ENCODE measurements around the gene SCIMP. TPM values are rescaled to one million over a fixed set of nuclear protein-coding genes. Genes with fewer than 3 reads are reported as not detected.

SCIMP gene
- total RNA-seq, 1 donor from 2014 or later, result not detected

GRCh38 chr17:5269241-5269960, 34.7 kb upstream of the SCIMP start:
- H3K4me3 ChIP-seq (ENCODE audit: low read depth, low read length), result no peak overlapping the region
- DNase-seq (ENCODE audit: low read depth), result no peak
- no peak for TF ChIP-seq CTCF (conservative IDR thresholded peaks at IDR 0.05; ENCODE audit: low read depth, low read length)

- no peak overlapping the region for H3K4me3 ChIP-seq (ENCODE audit: low read depth, low read length)
- no peak for TF ChIP-seq CTCF (conservative IDR thresholded peaks at IDR 0.05; ENCODE audit: low read depth, low read length)
- no peak for DNase-seq (ENCODE audit: low read depth)
Observed at GRCh38 chr17:5264893-5265292, 30.2 kb upstream of the SCIMP start.

- no peak for DNase-seq (ENCODE audit: low read depth)
- no peak for TF ChIP-seq CTCF (conservative IDR thresholded peaks at IDR 0.05; ENCODE audit: low read depth, low read length)
Observed at GRCh38 chr17:5263441-5263840, 28.8 kb upstream of the SCIMP start.

GRCh38 chr17:5262416-5262991, 27.8 kb upstream of the SCIMP start:
- no peak for DNase-seq (ENCODE audit: low read depth)
- no peak overlapping the region for H3K4me3 ChIP-seq (ENCODE audit: low read depth, low read length)
- TF ChIP-seq CTCF (conservative IDR thresholded peaks at IDR 0.05; ENCODE audit: low read depth, low read length), result no peak

More at GRCh38 chr17:5263441-5263840, 28.8 kb upstream of the SCIMP start:
- no peak overlapping the region for H3K4me3 ChIP-seq (ENCODE audit: low read depth, low read length)

- DNase-seq (ENCODE audit: low read depth), result no peak
- TF ChIP-seq CTCF (conservative IDR thresholded peaks at IDR 0.05; ENCODE audit: low read depth, low read length), result no peak
- no peak overlapping the region for H3K4me3 ChIP-seq (ENCODE audit: low read depth, low read length)
Observed at GRCh38 chr17:5260542-5260941, 25.9 kb upstream of the SCIMP start.

GRCh38 chr17:5257124-5257523, 22.5 kb upstream of the SCIMP start:
- DNase-seq (ENCODE audit: low read depth), result no peak
- TF ChIP-seq CTCF (conservative IDR thresholded peaks at IDR 0.05; ENCODE audit: low read depth, low read length), result no peak
- no peak overlapping the region for H3K4me3 ChIP-seq (ENCODE audit: low read depth, low read length)

Measured in epithelial cell of proximal tubule (primary cell).